ENCODE measurements around the gene RBMS1.
"Not testable (repeated sequence)": the region's sequence is repeated elsewhere in the genome, so short reads cannot be mapped to it uniquely, and the experiment has no call there.

Gene RBMS1

DNA sequence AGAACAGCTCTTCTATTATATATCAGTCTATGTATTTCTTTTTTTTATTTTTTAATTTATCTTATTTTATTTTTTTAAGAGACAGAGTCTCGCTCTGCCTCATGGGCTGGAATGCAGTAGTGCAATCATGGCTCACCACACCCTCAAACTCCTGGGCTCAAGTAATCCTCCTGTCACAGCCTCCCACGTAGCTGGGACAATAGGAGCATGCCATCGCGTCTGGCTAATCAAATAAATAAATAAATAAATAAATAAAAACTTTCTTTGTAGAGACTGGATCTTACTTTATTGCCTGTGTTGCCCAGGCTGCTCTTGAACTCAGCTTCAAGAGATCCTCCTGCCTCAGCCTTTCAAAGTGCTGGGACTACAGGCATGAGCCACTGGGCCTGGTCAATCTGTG, 117.0 kb downstream of the RBMS1 start:
- no peak for DNase-seq

DNA sequence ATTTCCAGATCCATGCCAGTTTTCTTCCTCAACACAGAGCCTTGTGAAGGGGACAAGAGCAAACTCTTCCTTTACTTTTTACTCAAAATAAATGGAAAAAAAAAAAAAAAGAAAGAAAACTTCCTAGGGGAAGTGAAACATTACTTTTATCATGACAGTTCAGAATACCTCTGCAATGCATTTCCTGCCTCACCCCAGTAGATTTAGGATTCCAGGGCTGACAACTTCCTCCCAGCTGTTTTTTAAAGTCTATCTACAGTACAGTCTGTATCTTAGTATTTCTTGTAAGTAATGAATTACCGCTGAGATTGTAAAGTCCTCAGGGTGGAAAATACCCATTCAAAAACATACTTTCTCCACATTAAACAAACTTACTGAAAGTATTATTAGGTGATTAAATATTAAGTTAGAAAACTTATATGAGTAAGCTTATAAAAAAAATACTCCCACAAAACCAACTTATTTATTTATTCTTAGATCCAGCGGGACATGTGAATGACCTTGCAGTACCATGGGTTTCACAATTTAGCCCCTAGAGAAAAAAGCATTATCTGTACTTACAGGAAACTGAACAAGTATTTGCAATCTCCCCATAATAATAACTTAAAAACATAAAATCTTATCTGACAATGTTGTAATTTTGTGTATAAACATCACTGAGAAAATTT, 117.7 kb downstream of the RBMS1 start:
- no peak for DNase-seq

DNA sequence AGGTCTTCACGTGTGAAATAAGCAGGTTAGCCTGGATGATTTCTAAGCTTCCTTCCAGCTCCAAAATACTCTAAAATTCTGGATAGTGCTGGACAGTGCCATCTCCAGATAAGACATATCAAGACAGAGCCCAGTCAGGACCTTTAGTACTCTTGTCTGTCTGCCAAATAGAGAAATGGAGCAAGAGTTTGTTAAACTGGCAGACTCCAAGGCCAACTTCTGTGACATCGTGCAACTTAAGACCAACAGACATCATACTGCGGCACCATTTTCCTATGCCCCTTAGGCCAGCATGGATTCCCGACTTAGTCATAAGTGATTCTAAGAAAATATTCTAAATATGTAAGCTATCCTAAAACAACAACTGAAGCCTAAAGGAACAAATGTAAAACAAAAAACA, 118.6 kb downstream of the RBMS1 start:
- DNase-seq: no peak

GRCh38 chr2:160373666-160374065, 119.9 kb downstream of the RBMS1 start:
- no peak for DNase-seq

GRCh38 chr2:160373263-160373662, 120.3 kb downstream of the RBMS1 start:
- no peak for DNase-seq

- DNase-seq: no peak
Measured at GRCh38 chr2:160372585-160372984, 121.0 kb downstream of the RBMS1 start.

GRCh38 chr2:160372010-160372356, 121.6 kb downstream of the RBMS1 start:
- no peak for DNase-seq

DNA sequence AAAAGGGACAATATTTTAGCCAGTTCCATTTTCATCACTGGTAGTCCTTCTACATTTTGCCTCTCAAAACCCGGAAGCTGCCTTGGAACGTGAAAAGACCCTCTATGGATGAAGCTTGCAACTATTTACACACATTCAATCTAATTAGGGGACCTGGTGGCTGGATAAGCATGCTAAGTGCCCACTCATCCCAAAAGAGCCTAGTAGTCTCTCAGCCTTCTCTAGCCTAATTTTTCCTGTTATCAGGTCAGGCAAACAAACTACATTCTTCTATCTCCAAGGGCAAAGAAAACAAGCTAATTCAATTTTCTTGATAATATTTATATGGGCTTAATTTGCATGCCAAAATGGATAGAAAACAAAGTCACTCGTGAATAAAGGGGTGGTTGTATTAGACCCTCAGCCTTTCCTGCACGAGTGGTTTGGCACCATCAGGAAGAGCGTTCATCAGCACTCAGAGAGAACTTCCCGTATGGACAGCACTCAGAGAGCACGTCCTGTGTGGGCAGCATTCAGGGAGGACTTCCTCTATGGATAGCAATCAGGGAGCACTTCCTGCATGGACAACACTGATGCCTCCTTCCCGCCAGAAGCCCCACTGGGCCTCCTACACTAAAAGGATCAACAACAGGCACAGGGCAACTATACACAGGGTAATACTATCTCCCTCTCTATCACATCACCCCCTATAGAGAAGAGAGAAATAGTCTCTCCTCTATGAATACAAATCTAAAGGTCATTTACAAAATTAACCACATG, 122.2 kb downstream of the RBMS1 start:
- DNase-seq: no peak

DNA sequence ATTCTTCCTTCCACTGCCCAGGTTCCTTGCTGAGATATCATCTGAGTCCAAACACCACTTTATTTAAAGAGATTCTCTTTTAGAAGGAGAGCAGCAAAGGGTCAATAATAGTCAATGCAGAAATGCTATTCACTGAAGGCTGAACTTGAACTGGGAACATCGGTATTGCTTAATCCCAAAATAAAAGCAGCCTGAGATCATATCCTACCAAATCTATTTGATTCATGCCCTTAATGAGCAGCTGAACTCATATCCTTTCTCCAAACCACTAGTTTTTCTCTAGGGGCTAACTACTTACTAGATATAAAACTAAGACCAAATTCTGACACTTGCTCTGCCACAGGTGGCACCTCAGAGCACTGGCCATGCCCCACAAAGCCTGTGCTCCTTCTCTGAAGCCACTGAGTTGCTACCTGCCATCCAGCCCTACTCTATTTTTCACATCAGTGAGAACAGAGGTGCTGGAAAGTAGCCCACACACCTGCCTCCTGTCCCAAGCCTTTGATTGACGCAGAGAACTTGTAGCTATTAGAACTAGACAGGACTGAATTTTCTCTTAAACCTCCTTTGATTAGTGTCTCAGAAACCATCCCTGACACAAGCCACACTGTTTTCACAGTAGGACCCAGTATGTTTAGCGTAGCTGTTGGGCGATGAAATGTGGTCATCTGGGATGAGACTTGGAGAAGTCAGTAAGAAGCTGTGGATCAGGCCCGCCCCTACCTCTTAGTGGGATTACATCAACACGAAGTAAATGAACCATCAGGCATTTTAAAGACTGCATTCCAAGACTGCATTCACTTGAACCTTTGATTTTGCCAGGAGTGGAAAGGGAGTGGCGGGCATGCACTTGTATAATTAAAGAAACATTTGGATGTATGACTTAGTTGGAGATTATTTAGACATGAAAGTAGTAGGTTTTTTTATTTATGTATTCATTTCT, 124.3 kb downstream of the RBMS1 start:
- DNase-seq: no peak

DNA sequence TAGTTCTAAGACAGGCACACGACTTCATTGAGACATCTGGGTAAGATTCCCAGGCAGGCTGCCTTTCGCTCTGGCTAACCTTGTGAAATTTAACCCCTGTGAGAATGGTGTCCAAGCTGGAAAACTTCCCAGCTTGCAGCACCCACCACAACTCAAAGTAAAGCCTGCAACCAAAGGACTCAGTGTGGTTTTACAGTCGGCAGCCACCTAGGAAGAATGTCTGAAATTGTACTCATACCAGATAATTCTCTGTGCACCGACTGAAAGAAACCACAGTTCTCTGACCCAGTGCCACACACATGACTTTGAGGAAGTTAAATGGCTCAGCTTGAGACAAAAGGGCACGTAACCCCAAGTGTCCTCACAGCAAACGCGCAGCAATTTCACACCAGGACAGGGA, 125.7 kb downstream of the RBMS1 start:
- no peak for DNase-seq

DNA sequence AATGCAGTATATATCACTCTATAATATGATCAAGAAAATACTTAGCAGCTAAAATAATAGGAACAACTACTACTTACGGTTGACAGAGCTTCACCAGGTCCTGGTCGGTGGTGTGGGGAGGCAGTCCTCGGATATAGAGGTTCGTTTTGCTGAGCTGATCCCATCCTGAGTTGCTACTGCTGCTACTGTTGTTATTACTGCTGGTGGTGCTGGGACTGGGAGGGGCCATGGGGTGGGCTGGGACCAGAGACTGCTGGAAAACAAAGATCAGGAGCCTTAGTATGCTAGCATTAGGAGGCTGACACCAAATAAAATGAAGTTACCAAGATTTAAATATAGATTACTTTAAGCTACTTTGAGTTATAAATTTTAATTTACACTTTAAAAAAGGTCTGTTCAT, 126.5 kb downstream of the RBMS1 start:
- DNase-seq: not testable (repeated sequence)

- DNase-seq: no peak
Measured at GRCh38 chr2:160366474-160366873, 127.1 kb downstream of the RBMS1 start.

- DNase-seq: no peak
Measured at GRCh38 chr2:160365716-160366367, 127.8 kb downstream of the RBMS1 start.

- DNase-seq: no peak
Measured at GRCh38 chr2:160364364-160364763, 129.2 kb downstream of the RBMS1 start.

- no peak for DNase-seq
Measured at GRCh38 chr2:160363961-160364360, 129.6 kb downstream of the RBMS1 start.

GRCh38 chr2:160363055-160363454, 130.6 kb downstream of the RBMS1 start:
- no peak for DNase-seq

- no peak for DNase-seq
Measured at GRCh38 chr2:160362541-160362940, 131.1 kb downstream of the RBMS1 start.

DNA sequence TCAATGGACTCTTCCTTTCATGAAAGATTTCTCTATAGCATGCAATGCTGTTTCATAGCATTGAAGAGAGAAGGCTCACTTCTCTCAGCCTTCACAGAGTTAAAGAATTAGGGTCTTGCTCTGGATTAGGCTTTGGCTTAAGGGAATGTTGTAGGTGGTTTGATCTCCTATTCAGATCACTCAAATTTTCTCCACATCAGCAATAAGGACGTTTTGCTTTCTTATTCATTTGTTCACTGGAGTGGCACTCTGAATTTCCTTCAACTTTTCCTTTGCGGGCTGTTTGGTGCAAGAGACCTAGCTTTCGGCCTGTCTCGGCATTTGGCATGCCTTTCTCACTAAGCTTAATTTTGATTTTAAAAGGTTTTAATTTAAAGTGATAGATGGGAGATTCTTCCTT, 131.6 kb downstream of the RBMS1 start:
- DNase-seq: no peak

DNA sequence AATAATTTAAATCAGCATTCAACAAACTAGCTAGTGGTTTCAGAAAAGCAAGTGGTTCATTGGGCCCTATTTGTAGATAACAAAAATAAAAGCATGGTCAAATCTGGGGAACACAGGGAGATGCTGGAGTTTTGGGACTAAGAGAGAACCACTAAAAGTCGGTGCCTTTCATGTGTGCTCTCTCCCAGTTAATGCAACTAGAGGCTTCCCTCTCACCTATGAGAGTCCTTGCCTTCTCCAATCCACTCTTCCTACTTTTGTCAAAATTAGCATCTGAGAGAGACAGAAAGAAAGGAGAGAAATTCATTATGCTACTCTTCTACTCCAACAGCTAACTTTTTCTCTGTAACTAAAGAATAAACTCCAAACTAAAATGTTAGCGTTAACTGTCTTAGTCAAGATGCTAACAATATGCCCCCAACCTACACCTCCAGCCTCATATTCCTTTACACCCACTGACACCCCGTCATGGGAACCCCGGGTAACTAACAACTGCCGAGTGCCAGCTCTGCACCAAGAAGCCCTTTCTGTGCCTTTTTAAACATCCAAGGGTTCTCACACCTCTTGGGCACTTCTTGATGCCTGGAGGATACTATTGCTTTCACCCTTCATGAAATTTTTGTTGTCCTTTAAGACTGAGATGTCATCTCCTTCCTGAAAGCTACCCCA, 133.4 kb downstream of the RBMS1 start:
- DNase-seq: no peak

GRCh38 chr2:160358046-160358445, 135.6 kb downstream of the RBMS1 start:
- DNase-seq: no peak

GRCh38 chr2:160356485-160356884, 137.1 kb downstream of the RBMS1 start:
- DNase-seq: no peak

GRCh38 chr2:160355080-160355479, 138.5 kb downstream of the RBMS1 start:
- DNase-seq: no peak

DNA sequence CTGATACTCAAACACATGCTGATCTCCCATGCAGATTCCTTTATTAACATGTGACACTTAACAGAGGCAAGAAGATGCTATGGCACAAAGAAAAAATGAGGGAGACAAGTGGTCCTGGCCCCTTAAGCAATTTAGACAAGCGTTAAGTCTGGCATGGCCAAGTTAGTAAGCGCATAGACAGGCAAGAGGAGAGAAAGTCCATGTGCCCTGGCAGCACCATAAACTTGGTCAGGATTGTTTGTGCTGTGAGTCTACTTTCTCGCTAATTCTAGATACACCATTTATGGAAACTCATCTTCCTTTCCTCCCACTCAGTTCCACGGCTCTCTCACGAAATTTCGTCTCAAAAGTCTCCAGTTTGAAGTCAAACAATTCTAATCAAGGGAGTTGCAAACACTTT, 138.9 kb downstream of the RBMS1 start:
- no peak for DNase-seq
